ENCODE data around the gene SDHB.

- no peak for TF ChIP-seq EP300 (IDR thresholded peaks at IDR 0.05)
- no peak for TF ChIP-seq POLR2A (IDR thresholded peaks at IDR 0.05)
- no peak for TF ChIP-seq CTCF (IDR thresholded peaks at IDR 0.05)
These were observed 78.0 kb downstream of the SDHB start for GRCh38 chr1:16975838-16976237.

All from ovary (tissue), 3 donors.